Sigmoid colon (tissue), 7 donors: ENCODE measurements around the gene TTC22. TPM values are rescaled to one million over a fixed set of nuclear protein-coding genes. Genes with fewer than 3 reads are reported as not detected.

ENCODE experiments used
- DNase-seq: peaks from one replicate; pipeline ENCODE4 v3.0.0-alpha.2; 2019
- H3K27ac ChIP-seq, 4 donors: fragments of 200-600 bp; sonication (generic); one replicate each; pipeline ENCODE4 v1.5.1; 2016 to 2019; ENCODE audit warnings: mild to moderate bottlenecking in 1 of 4
- H3K27me3 ChIP-seq, 3 donors: fragments of 200-600 bp; sonication (generic); one replicate each; pipeline ENCODE4 v1.5.1; 2019; ENCODE audit warnings: mild to moderate bottlenecking in 1 of 3
- H3K36me3 ChIP-seq, 4 donors: fragments of 200-600 bp; sonication (generic); one replicate each; pipeline ENCODE4 v1.5.1; 2016 to 2019
- H3K4me1 ChIP-seq, 4 donors: fragments of 200-600 bp; sonication (generic); one replicate each; pipeline ENCODE4 v1.5.1; 2017 to 2019
- H3K4me3 ChIP-seq, 4 donors: fragments of 200-600 bp; sonication (generic); one replicate each; pipeline ENCODE4 v1.5.1; 2017 to 2019; ENCODE audit warnings: mild to moderate bottlenecking in 2 of 4, moderate library complexity in 1 of 4
- H3K9me3 ChIP-seq, 4 donors: fragments of 200-600 bp in 3 of 4; sonication (generic) in 3 of 4; one replicate each; pipeline versions ENCODE4 v1.5.1 to v1.6.1; 2013 to 2019
- CTCF ChIP-seq, 4 experiments: fragments of 450-650 bp in 3 of 4; fragments of 200-600 bp in 1 of 4; IDR thresholded peaks; one replicate each; pipeline ENCODE4 v1.5.1; 2016 to 2019; ENCODE audit warnings: antibody characterized with exemption in 4 of 4, mild to moderate bottlenecking in 3 of 4, moderate library complexity in 2 of 4
- EP300 ChIP-seq, 4 donors: sonication (generic); formaldehyde crosslinking; IDR thresholded peaks; one replicate each; pipeline ENCODE4 v1.6.1; 2017; ENCODE audit warnings: antibody characterized with exemption in 4 of 4
- POLR2A ChIP-seq, 2 donors: fragments of 450-650 bp; IDR thresholded peaks; one replicate each; pipeline ENCODE4 v1.6.1; 2016; ENCODE audit warnings: antibody characterized with exemption in 2 of 2, mild to moderate bottlenecking in 2 of 2, moderate library complexity in 2 of 2
- POLR2AphosphoS5 ChIP-seq, 4 donors: sonication (generic); formaldehyde crosslinking; IDR thresholded peaks; one replicate each; pipeline ENCODE4 v1.6.1; 2017; ENCODE audit warnings: antibody characterized with exemption in 4 of 4
- WGBS, 2 donors: extraction: QIAGEN DNeasy Blood & Tissue Kit; methylation state at CpG; one replicate each; pipeline ENCODE4 v1.1.7; 2013; 5-methylcytosine and 5-hydroxymethylcytosine counted together
- intact Hi-C: fragments of 100-400 bp; cut with DNase I; formaldehyde crosslinking; loops from one replicate; pipeline ENCODE4 v1.15.1; 2023
- polyA plus RNA-seq, 3 donors: library from polyadenylated mRNA; stranded (reverse); fragments of 200-250 nt; gene quantifications; one replicate each; pipeline ENCODE4 v1.2.3, GENCODE V29; 2013
- total RNA-seq, 4 donors: library from RNA; depleted of rRNA; stranded (reverse); fragments of >200 nt; gene quantifications; one replicate each; pipeline ENCODE4 v1.1.0, GENCODE V29; 2016
- donor health status: healthy with polysubstance abuse.
- donor health status: Bipolar disorder and iron deficiency.
- donor health status: healthy.

Gene TTC22
- total and polyA plus RNA-seq, 7 donors: 0.81 to 39.1 (median 1.9) TPM

GRCh38 chr1:54751426-54751825 is 49.7 kb downstream of the TTC22 start:
- Histone ChIP-seq H3K4me1 (no peaks in the 10 kb centered on the region), H3K9me3 (no peaks in the 10 kb centered on the region), H3K27me3 (no peaks in the 10 kb centered on the region), H3K36me3 (peaks cover 0 to 10% (median 2%) of the 10 kb centered on the region in 4 donors), H3K27ac (no peak overlapping the region), H3K4me3 (no peak overlapping the region)
- WGBS, 2 donors: 77 to 79% methylated on average over 4 of the region's 4 CpGs
- intact Hi-C loops: no loop called here
- no peak for TF ChIP-seq POLR2A (IDR thresholded peaks at IDR 0.05)
- no peak for TF ChIP-seq EP300 (IDR thresholded peaks at IDR 0.05)
- TF ChIP-seq POLR2AphosphoS5 (IDR thresholded peaks at IDR 0.05): no peak
- TF ChIP-seq CTCF (IDR thresholded peaks at IDR 0.05): no peak
- DNase-seq: no peak

DNA sequence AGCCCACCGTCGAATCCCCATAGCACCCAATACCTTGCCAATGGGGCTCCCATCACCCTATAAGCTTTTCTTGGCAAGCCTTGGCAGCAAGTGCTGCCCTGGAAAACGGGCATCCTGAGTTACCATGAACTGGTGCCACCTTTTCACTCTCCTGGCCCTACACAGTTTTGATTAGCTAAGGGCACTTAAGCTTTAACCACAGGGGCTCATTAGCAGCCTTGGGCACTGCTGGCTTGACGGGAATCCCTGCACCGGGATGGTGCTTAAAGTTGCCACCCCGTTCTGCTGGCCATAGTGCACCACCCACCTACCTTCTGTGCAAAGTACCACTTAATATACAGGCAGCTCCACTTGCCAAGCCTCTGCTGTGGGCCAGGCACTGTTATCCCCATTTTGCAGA is 50.5 kb downstream of the TTC22 start:
- H3K27ac ChIP-seq: no peak overlapping the region
- no peak for DNase-seq
- 78 to 86% methylated on average over 6 of the region's 6 CpGs for WGBS, 2 donors
- intact Hi-C loops: no loop called here
- no peak for TF ChIP-seq EP300 (IDR thresholded peaks at IDR 0.05)
- no peak for TF ChIP-seq POLR2AphosphoS5 (IDR thresholded peaks at IDR 0.05)
- H3K4me3 ChIP-seq: no peak overlapping the region
- H3K36me3 ChIP-seq: peaks cover 0 to 2% (median 0%) of the 10 kb centered on the region in 4 donors
- no peaks in the 10 kb centered on the region for H3K4me1 ChIP-seq
- no peaks in the 10 kb centered on the region for H3K9me3 ChIP-seq
- H3K27me3 ChIP-seq: no peaks in the 10 kb centered on the region

DNA sequence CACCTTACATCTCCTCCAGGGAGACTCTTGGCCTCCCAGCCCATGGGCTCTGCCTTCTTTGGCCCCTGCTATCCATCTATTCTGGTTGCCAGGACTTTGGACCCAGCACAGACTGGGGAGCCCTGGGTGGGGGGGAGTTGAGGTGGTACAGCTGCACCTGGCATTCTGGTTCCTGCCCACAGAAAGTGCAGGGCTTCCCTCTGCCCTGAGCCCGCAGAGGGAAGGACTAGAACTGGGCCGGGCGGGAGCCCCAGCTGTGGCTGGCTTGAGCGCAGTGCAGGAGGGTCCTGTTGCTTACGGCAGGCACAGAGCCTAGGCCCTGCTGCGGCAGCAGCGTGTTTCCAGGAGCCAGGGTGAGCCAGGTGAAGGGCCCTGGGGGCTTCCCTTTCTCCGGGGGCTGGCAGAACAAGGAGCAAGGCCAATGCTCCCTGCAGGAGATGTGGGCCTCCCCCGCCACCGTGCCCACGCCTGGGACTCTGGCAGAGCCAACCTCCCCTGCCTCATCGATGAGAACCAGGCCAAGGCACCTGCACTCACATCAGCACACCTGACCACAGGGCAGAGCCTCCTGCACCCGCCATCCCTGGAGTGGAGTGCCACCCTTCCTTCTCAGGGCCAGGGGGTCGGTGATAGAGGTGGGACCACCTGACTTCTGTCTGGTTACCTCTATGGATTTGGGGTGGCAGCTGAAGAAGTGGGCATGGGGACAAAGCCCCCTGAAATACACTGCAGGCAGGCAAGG is 52.9 kb downstream of the TTC22 start:
- Histone ChIP-seq H3K36me3 (peaks cover 0 to 7% (median 2%) of the 10 kb centered on the region in 4 donors), H3K4me1 (no peaks in the 10 kb centered on the region), H3K27me3 (no peaks in the 10 kb centered on the region), H3K27ac (no peak overlapping the region), H3K9me3 (no peaks in the 10 kb centered on the region), H3K4me3 (no peak overlapping the region)
- no peak for DNase-seq
- intact Hi-C loops: no loop called here
- WGBS, 2 donors: 83 to 89% methylated on average over 14 of the region's 14 CpGs
- no peak for TF ChIP-seq POLR2A (IDR thresholded peaks at IDR 0.05)
- TF ChIP-seq CTCF (IDR thresholded peaks at IDR 0.05): no peak
- TF ChIP-seq EP300 (IDR thresholded peaks at IDR 0.05): no peak
- no peak for TF ChIP-seq POLR2AphosphoS5 (IDR thresholded peaks at IDR 0.05)

DNA sequence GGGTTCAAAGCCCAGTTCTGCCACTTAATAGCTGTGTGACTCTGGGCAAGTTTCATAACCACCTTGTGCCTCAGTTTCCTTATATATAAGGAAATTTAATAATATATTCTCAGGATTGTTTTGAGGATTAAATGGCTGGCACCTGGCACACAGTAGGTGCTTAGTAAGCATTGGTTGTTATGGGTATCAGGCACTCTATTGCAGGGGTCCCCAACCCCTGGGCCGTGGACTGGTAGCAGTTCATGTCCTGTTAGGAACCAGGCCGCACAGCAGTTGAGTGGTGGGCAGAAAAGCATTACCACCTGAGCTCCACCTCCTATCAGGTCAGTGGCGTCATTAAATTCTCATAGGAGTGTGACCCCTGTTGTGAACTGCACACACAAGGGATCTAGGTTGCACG is 55.3 kb downstream of the TTC22 start:
- Histone ChIP-seq H3K4me1 (no peaks in the 10 kb centered on the region), H3K27ac (no peak overlapping the region), H3K36me3 (peaks cover 0 to 31% (median 15%) of the 10 kb centered on the region in 4 donors), H3K4me3 (no peak overlapping the region), H3K9me3 (no peaks in the 10 kb centered on the region), H3K27me3 (no peaks in the 10 kb centered on the region)
- intact Hi-C loops: no loop called here
- DNase-seq: no peak
- 97% methylated on average over 4 of the region's 4 CpGs for WGBS, 2 donors
- TF ChIP-seq CTCF (IDR thresholded peaks at IDR 0.05) (no peak), POLR2AphosphoS5 (IDR thresholded peaks at IDR 0.05) (no peak), POLR2A (IDR thresholded peaks at IDR 0.05) (no peak), EP300 (IDR thresholded peaks at IDR 0.05) (no peak)

DNA sequence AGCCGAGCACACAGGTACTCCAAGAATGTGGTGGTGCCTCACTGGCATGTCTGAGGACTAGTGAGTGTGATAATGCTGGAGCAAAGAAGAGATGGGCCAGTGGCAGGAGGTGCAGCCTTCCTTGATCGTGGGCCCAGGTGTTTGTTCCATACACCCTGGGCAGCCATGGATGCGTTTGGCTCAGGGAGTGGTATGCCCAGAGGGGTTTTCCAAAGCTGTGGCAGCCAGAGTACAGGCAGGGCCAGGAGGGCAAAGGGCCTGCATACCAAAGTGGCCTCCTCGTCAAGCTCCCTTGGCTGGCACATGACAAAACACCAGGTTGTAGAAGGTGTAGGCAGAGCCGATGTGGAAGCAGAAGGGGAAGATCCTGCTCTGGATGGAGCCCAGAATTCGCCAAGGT is 55.8 kb downstream of the TTC22 start:
- no peak overlapping the region for H3K4me3 ChIP-seq
- peaks cover 0 to 37% (median 18%) of the 10 kb centered on the region in 4 donors for H3K36me3 ChIP-seq
- H3K27me3 ChIP-seq: no peaks in the 10 kb centered on the region
- no peaks in the 10 kb centered on the region for H3K4me1 ChIP-seq
- 84 to 90% methylated on average over 6 of the region's 6 CpGs for WGBS, 2 donors
- no peak overlapping the region for H3K27ac ChIP-seq
- H3K9me3 ChIP-seq: no peaks in the 10 kb centered on the region
- intact Hi-C loops: no loop called here
- no peak for DNase-seq
- TF ChIP-seq EP300 (IDR thresholded peaks at IDR 0.05) (no peak), POLR2A (IDR thresholded peaks at IDR 0.05) (no peak), CTCF (IDR thresholded peaks at IDR 0.05) (no peak), POLR2AphosphoS5 (IDR thresholded peaks at IDR 0.05) (no peak)
